ENCODE measurements around the gene PTPRE. TPM values are rescaled to one million over a fixed set of nuclear protein-coding genes. Genes with fewer than 3 reads are reported as not detected.

Gene PTPRE
- total and polyA plus RNA-seq, 7 donors = 0.48 to 4.5 (median 2.7) TPM

- Histone ChIP-seq H3K4me3 (no peak overlapping the region), H3K9me3 (no peaks in the 10 kb centered on the region), H3K4me1 (peaks cover 6% of the 10 kb centered on the region), H3K27ac (peak overlapping the region; percentile 58), H3K27me3 (ENCODE audit: insufficient read depth in 3 of 3, low read length in 2 of 3) (peaks cover 0 to 11% (median 0%) of the 10 kb centered on the region in 3 donors), H3K36me3 (ENCODE audit: insufficient read depth in 1 of 2, low read depth in 1 of 2) (no peaks in the 10 kb centered on the region)
- intact Hi-C loops (cut with DNase I) = no loop called here
- no peak for TF ChIP-seq CTCF (IDR thresholded peaks at IDR 0.05)
- WGBS, 3 donors = 43 to 61% (median 45%) methylated on average over 9 to 11 of the region's 11 CpGs
- ATAC-seq (peak; percentile 56 to 78 (median 70)), DNase-seq (peak; percentile 82 to 87)
Measured at GRCh38 chr10:128064108-128064969, 157.4 kb downstream of the PTPRE start.

- H3K4me3 ChIP-seq = no peak overlapping the region
- 42 to 57% (median 47%) methylated on average over 17 of the region's 17 CpGs for WGBS, 3 donors
- DNase-seq = no peak
Measured at GRCh38 chr10:128064970-128065580, 158.2 kb downstream of the PTPRE start.

GRCh38 chr10:128065881-128066534, 159.1 kb downstream of the PTPRE start:
- Histone ChIP-seq H3K9me3 (no peaks in the 10 kb centered on the region), H3K36me3 (ENCODE audit: insufficient read depth in 1 of 2, low read depth in 1 of 2) (peaks cover 0 to under 1% of the 10 kb centered on the region in 2 donors), H3K27ac (no peak overlapping the region), H3K4me3 (no peak overlapping the region), H3K4me1 (peaks cover 6% of the 10 kb centered on the region), H3K27me3 (ENCODE audit: insufficient read depth in 3 of 3, low read length in 2 of 3) (peaks cover 0 to 11% (median 0%) of the 10 kb centered on the region in 3 donors)
- 91 to 96% (median 93%) methylated on average over 13 of the region's 13 CpGs for WGBS, 3 donors
- ATAC-seq (no peak), DNase-seq (no peak)
- no peak for TF ChIP-seq CTCF (IDR thresholded peaks at IDR 0.05)
- intact Hi-C loops (cut with DNase I) = loop anchor here in 1 of 2 donors (5.0 kb wide), 1 partner anchor 159 kb away; the partner anchor contains the start of gene PTPRE

More at GRCh38 chr10:128064970-128065580, 158.2 kb downstream of the PTPRE start:
- peak; percentile 23 to 61 (median 42) for ATAC-seq
- no peaks in the 10 kb centered on the region for H3K36me3 ChIP-seq (ENCODE audit: insufficient read depth in 1 of 2, low read depth in 1 of 2)
- no peaks in the 10 kb centered on the region for H3K9me3 ChIP-seq
- peaks cover 0 to 11% (median 0%) of the 10 kb centered on the region in 3 donors for H3K27me3 ChIP-seq (ENCODE audit: insufficient read depth in 3 of 3, low read length in 2 of 3)
- peak overlapping the region; percentile 58 for H3K27ac ChIP-seq
- intact Hi-C loops (cut with DNase I) = loop anchor here in 1 of 2 donors (5.0 kb wide), 1 partner anchor 158 kb away; the partner anchor contains the start of gene PTPRE
- TF ChIP-seq CTCF (IDR thresholded peaks at IDR 0.05) = no peak
- H3K4me1 ChIP-seq = peaks cover 6% of the 10 kb centered on the region

GRCh38 chr10:128066870-128067382, 160.0 kb downstream of the PTPRE start:
- intact Hi-C loops (cut with DNase I) = loop anchor here in 1 of 2 donors (5.0 kb wide), 1 partner anchor 160 kb away; the partner anchor contains the start of gene PTPRE
- no peak for TF ChIP-seq CTCF (IDR thresholded peaks at IDR 0.05)
- WGBS, 3 donors = 84 to 96% (median 95%) methylated on average over 13 of the region's 13 CpGs
- ATAC-seq (no peak), DNase-seq (peak in 1 of 2 donors; percentile 28)
- Histone ChIP-seq H3K9me3 (no peaks in the 10 kb centered on the region), H3K36me3 (ENCODE audit: insufficient read depth in 1 of 2, low read depth in 1 of 2) (peaks cover 0 to 3% of the 10 kb centered on the region in 2 donors), H3K4me3 (no peak overlapping the region), H3K27me3 (ENCODE audit: insufficient read depth in 3 of 3, low read length in 2 of 3) (peaks cover 0 to 11% (median 0%) of the 10 kb centered on the region in 3 donors), H3K27ac (no peak overlapping the region), H3K4me1 (peaks cover 6% of the 10 kb centered on the region)
